ENCODE measurements around the gene MB21D2.
"Not testable (repeated sequence)": the region's sequence is repeated elsewhere in the genome, so short reads cannot be mapped to it uniquely, and the experiment has no call there.

MB21D2 gene

DNA sequence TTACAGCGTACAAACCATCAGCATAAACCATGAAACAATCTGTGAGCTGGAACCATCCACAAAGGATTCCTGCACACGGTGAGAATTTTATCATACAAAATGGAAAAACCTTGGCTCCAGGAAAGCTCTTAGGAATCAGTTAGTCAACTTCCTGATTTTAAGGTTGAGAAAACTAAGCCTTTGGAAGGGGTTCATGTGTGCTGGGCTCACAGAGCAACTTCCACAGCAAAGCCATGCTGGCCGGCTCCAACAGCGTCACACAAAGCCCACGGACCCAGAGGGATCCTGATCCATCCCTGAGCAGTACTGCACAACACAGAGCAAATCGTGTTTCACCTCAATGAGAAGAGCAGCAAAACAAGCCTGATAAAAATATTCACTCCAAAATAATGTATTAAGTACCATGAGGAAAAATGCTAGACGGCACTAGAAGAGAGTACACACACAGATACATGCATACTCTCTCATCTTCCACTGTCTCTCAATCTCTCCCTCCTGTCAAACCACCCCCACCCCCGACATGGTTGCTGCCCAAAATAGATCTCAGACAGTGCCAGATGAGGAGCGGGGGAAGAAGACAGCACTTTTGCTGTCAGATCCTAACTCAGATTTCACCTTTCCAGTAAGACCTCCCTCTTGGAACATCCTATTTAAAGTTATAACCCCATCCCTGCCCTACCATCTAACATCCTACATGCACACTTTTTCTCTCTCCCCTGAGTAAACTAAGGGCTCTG, 58.6 kb downstream of the MB21D2 start:
- no peak for DNase-seq (ENCODE audit: low read depth)

DNA sequence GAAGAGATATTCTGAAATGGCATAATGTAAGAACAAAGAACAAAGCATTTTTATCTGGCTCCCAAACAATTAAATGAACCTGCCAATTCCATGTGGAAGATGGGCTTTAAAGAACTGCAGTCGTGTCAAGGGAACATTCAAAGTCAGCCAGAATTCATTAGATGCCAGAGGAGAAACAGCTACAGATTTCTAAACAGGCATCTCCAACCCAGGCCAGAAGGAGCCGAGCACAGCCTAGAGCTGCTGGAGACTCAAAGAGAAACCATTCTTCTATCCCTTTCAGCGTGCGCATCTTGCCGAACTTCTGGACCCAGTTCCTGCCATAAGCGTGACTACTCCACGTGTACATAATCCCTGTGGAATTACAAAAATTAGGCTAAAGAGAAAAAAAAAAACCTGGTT, 60.4 kb downstream of the MB21D2 start:
- no peak for DNase-seq (ENCODE audit: low read depth)

DNA sequence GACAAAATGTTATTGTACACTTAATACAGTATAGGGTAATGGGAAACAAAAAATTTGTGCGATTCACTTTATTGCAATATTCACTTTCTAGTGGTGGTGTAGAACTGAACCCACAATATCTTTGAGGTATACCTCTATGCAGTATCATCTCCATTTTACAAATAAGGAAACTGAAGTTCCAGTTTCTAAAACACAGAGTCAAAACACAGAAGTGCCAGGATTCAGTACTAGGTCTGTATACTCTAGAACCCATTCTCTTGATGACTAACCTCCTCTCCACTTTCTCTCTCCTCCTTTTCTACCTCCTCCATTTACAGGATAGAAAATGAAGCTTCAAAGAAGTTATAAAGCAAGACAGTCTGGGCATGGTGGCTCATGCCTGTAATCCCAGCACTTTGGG, 62.2 kb downstream of the MB21D2 start:
- DNase-seq (ENCODE audit: low read depth), result no peak

DNA sequence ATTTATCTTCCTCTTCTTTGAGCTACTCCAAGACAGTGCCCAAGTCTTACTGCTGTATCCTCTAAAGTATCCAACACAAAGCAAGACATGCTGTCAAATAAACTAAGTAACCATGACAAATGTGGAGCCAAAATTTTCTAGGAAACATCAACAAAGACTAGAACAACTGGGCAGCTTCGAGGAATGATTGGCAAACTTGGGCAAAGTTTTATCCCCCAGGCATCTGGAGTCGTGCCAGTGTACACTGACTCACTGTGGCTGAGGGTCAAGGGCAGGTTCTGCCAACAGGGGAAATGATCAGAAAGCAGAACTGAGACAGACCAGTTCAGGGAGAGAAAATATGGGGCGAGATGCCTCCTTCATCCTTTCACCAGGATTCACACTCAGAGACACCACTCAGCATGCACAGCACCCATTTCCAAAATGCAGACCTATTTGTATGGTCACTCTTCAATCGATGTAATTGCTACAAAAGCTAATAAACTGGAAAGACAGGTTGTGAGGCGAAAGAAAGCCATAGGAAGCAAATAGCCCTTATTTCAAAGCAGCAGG, 65.8 kb downstream of the MB21D2 start:
- no peak for DNase-seq (ENCODE audit: low read depth)

DNA sequence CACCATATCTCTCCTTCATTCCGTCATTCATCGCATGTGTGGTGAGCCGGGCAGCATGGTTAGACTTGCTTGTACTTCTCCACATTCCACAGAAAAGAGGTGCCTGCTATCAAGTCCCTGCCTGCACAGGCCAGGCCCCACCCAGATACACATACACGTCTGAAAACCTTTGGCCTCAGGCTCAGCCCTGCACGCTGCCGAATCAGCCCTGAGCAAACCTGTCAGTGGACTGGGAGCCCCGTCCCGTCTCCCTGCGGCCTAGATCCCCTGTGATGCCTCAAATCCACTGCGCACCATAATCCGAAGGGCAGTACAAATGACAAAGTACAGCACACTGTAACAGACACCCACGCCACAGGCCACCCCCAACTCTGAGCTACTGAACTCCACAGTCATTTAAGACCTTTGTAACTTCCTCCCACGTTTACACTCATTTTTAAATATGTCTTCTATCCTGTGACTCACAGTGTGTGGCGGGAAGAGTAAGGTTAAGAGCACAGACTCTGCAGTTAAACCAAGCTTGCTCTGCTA, 67.1 kb downstream of the MB21D2 start:
- DNase-seq (ENCODE audit: low read depth), result no peak

DNA sequence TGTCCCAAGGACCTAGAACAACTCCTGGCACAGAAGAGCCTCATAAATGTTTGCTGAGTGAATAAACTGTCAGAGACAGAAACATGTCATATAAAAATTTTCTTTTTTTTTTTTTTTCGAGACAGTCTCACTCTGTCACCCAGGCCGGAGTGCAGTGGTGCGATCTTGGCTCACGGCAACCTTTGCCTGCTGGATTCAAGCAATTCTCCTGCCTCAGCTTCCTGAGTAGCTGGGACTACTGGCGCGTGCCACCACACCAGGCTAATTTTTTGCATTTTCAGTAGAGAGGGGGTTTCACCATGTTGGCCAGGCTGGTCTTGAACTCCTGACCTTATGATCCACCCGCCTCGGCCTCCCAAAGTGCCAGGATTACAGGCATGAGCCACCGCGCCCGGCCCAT, 67.8 kb downstream of the MB21D2 start:
- DNase-seq (ENCODE audit: low read depth), result not testable (repeated sequence)

DNA sequence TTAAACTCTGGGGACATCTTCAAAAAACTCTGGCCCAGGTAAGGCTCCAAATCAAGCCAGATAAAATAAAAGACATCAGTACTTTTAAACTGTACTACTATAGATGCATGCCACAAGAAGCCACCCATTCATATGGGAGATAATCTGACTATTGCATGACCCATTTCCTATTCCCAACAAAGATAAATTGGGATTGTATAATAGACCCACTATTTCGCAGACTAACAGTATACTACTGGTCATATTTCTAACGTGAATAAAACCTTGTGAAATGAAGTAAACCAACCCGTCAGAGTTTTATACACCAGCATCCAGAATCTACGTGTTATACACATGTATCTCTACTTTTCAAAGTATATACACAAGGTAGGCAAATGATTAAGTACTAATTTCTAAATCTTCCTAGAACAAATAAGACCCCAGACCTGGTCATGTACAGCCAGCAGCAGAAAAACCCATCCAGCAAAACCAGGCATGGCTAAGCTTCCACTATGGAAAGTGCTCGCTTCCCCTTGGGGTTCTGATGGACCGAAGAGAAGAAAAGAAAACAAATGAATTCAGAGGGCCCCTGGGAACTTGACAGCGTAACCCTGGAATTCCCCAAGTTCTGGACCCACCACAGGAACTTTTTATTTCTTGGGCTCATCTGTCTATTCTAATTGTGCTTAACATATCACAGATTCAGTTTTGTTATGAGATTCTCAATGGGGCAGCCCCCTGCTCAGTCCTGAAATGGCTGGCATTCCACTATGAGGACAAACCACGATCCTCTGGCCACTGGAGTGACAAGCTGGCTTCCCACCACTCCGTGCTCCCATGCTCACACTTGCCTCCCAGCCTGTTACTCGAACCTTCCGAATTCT, 69.1 kb downstream of the MB21D2 start:
- no peak for DNase-seq (ENCODE audit: low read depth)

DNA sequence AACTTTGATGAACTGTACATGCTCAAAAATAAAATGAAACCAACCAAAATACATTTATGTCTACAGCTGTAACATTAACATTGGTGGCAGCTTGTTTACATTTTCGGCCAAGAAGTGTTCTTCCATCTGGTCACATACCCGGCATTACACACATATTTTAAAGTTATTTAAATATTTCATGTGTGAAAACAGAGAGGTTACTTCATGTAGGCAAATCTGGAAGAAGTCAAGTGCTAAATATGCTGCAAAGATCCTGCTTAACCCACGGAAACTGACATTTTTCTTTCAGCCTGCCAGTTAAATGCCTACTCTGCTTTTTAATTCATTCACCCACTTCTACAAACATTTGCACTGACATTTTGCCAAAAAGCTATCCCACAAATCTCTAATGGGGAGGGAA, 69.7 kb downstream of the MB21D2 start:
- DNase-seq (ENCODE audit: low read depth), result no peak

DNA sequence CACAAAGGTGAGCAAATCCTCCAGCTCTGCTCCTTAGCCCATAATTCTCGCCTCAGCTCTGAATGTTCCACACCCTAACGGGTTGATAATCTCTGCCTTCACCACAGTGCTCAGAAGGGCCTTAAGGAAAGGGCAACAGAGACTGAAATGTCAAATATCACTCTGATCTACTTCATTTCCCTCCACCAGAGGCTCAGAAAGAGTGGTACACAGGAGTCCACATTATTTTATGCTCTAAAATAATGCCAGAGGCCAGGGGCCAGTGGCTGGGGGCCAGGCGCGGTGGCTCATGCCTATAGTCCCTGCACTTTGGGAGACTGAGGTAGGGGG, 72.2 kb downstream of the MB21D2 start:
- DNase-seq (ENCODE audit: low read depth), result no peak

DNA sequence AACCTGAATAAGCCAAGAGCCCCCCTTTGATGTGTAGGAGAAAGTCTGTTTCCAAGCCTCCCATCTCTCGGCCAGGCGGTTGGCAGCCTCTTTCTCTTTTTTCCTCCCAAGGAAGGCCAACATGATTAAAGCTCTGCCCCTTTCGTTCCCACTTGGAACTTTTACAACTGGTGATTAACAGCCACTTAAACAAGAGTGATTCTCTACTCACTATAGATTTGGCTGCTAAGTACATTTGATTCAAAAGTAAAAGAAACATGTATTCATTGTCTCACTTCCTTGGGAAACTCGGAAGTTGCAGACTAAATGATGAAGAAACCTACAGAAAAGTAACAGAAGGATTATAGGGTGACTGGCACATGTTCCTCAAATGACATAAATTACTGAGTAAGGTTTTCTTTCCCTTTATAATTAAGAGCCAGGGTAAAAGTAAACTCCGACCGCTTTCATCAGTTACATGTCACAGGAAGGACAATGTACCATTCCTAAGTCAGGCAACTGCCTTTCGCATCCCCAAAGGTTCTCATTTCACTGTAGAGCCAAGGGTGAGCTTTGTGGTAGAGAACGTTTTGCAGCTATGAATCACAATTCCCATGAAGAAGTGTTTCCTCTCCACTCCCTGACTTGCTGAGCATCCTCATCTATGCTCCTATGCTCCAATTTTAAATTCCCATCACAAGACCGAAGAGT, 72.7 kb downstream of the MB21D2 start:
- DNase-seq (ENCODE audit: low read depth), result no peak

DNA sequence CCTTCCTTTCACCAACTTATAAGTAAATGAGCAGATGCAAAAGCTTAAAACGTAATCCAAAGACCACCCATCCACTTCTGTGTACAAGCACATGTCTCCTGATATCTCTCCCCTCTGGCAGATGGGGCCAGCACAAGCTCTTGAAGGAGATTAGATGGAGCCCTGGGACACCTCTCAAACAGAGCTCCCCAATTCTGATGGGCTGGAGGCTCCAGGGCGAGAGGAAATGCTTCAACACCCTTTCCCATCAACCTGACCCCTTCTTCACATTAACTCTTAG, 73.2 kb downstream of the MB21D2 start:
- no peak for DNase-seq (ENCODE audit: low read depth)

DNA sequence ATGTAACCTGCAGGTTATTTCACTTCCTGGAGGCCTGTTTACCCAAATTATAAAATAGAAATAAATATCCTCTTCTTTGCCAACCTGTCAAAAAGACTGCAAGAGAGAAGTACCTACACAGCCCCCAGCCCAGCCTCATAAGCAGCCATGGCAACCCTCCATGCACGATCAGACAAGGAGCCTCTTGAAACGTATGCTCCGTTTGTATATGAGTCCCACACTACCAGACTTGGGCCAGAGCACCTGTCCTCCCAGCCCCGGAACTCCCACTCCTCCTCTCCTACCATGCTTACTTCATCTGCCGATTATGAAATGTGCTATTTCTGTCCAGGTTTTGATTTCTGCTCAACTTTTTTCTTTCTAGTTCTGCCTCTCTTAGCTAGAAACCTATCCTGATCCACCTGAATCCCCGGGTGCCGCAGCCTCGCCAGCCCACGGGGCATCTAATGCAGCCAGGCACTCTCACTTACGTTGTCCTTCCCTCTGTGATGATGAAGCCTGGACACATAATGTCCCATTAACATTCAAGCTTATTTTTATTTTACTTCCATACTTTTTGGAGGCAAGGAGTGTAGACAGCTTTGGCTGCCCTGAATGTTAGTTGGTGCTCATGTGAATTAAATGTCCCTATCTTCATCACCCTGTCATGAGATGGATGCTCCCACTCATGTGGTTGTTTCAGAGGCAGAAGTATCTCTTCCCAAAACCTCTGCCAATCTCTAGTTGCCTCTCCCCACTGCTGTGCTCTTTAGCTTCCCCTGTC, 73.8 kb downstream of the MB21D2 start:
- no peak for DNase-seq (ENCODE audit: low read depth)

DNA sequence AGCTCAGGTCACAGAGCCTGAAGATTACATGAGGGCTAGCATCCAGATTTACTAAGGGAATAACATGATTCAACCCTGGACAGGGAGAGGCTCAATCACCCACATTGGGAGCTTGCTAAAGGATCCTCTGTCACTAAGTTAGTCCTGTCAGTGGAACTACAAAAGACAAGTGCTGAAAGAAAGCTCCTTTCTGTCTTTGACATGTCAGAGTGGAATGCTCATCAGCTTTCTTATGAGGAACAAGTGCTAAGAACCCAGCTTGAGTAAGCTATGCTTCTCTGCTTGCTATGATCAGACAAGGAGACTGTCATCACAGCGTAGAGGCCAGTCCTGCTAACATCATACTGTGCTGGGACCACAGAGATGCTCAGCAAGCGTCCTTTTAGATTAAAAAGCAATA, 74.5 kb downstream of the MB21D2 start:
- no peak for DNase-seq (ENCODE audit: low read depth)

DNA sequence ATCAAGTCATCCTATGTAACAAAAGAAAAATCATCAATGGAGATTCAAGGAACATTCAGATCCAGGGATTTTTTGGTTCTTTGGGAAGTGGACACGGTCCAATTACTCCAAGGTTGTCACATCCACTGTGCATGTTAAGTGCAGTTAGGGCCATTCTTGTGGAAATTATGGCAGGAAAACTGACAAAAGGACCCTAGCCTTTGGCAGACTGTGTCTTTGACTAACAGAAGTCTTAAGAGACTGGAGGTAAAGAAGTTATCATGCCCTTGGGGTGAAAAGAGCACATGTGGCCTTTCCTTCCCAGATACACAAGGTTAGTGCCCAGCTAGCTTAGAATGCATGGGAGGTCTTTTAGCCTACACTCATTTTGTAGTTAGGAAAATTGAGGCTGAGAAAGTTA, 74.9 kb downstream of the MB21D2 start:
- no peak for DNase-seq (ENCODE audit: low read depth)

DNA sequence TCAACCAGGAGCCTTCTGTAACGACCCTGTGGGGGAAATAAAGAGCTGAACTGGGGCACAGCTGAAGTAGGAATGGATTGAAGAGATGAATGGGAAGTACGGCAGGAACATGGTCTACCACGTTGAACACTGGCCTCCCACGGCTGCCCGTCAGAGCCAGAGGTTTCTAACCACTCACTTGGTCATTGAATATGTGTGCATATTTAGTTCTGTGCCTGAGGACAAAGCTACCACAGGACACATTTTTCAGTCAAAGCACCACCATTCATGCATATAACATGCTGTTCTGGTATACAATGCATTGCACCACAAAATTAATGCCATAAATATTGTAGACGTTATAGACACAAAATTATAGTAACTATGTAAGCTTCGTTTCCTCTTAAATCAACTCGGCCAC, 75.5 kb downstream of the MB21D2 start:
- DNase-seq (ENCODE audit: low read depth), result no peak

DNA sequence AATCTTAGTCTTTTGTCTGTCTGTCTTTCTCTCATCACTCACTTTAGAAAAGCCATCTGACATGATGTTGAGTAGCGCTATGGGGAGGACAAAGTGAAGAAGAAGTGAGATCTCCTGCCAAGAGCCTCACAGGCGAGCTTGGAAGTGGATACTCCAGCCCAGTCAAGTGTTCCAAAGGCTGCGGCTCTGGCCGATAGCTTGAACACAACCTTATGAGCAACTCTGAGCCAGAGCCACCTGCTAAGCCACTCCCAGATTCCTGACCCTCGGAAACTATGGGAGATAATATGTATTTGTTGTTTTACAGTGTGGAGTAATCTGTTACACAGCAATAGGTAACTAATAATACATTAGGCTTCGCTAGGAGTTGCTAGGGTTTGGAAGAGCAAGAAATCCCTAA, 76.2 kb downstream of the MB21D2 start:
- DNase-seq (ENCODE audit: low read depth), result no peak

DNA sequence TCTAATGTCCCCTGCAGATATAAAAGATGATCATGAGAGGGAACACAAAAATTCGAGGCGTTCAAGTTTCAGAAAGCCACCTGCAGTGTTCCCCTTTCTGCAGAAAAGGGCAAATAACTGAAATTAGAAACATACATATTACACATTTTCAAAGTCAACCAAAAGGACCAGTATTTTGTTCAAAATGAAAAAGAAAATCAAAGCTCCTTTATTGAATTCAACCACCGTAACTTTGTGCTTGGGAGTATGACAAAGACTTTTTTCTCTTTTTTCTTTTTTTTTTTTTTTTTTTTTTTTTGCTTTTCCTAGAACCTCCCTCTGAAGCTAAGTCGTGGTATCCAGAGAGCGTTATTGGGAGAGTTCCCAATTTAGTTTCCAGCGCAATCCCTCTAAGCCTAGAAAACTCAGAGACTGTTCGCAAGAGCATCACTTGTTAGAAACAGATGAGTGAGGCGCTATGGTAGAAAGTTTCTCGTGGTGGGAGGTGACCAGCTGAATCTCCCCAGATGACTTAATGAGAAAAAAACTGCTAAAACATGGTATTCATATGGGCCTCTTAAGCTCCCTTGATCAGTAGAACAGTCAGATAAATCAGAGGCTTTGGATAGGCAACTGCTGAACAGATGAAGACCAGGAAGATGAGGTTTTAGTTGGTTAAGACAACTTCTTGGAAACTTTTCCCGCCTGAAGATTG, 77.4 kb downstream of the MB21D2 start:
- no peak for DNase-seq (ENCODE audit: low read depth)

DNA sequence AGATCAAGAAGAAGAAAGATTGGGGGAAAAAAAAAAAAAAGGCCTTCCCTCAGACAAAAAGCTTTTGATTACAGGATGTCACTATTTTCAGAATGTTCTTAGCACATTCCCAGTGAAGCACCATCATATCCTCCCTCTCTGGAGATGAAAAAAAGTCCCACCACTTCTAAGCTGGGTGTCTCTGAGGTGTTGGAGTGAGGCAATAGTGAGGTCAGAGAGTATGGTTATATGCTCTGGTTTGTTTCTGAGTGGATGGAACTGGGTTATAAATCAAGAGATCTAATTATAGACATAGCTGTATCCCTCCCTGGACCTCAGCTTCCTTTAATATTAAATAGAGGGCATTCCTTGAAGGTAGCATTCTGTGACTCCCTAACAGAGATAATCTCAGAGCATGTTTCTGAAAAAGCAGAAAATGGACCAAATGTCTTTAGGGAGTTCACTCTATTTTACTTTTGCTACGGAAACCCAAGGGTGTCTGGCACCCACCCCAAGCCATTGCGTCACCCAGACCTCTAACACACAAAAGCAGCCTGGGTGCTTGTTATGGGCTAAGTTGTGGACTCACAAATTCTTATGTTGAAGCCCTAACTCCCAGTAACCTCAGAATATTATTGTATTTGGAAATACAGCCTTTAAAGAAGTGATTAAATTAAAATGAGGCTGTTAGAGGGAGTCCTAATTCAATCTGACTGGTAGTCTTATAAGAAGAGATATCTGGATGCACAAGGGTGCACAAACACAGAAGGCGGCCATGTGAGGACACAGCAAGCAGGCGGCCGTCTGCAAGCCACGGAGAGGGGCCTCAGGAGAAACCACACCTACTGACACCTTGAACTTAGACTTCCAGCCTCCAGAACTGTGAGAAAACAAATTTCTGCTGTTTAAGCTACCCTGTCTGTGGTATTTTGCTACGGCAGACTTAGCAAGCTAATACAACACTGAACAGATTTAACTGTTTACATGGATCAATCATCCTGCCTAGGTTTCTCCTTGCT, 81.5 kb downstream of the MB21D2 start:
- DNase-seq (ENCODE audit: low read depth), result no peak

DNA sequence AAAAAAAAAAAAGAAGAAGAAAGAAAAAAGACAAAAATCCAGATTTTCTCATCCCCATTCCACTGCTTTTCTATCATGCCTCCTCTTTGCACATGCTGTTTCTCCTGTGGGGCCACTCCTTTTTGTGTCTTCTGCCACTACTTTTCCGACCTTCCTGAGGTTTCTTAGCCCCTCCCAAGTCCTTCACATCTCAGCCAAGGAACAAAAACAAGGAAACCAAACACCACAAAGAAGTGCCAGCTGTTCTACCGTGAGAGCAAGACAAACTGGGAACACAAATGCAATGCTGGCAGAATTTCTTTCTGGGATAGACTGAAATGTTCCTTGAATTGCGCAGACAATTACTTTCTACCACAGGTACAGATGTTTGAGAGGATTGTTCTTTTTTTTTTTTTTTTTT, 83.2 kb downstream of the MB21D2 start:
- no peak for DNase-seq (ENCODE audit: low read depth)

Measured in stimulated activated CD8-positive, alpha-beta memory T cell treated with anti-CD3 and anti-CD28 coated beads, Interleukin-12 subunit alpha, Interleukin-12 subunit beta, amount 100 ng/mL, for 1 hour (primary cell).